Astrocyte (in vitro differentiated cells and primary cell): ENCODE results near the gene C1QBP. TPM values are rescaled to one million over a fixed set of nuclear protein-coding genes. Genes with fewer than 3 reads are reported as not detected.
"Not testable (repeated sequence)": the region's sequence is repeated elsewhere in the genome, so short reads cannot be mapped to it uniquely, and the experiment has no call there.

Source experiments
- DNase-seq: peaks from one replicate; pipeline ENCODE4 v3.0.0-alpha.2; 2010; ENCODE audit warnings: low read depth
- FAIRE-seq: peaks from 2 replicates; lab custom pipeline; 2011; peaks lifted over from hg19 to GRCh38; lab: Jason Lieb, UNC
- H2AFZ ChIP-seq: 2 replicates; pipeline ENCODE4 v1.6.0; 2012; ENCODE audit warnings: low read depth, low read length, inconsistent platforms
- H3K27ac ChIP-seq: 2 replicates; pipeline ENCODE4 v1.5.1; 2011; ENCODE audit warnings: low read depth, low read length, inconsistent platforms
- H3K27me3 ChIP-seq: 2 replicates; pipeline ENCODE4 v1.6.0; 2011; ENCODE audit warnings: low read length, inconsistent platforms; ENCODE audit not compliant: insufficient read depth
- H3K36me3 ChIP-seq: 2 replicates; pipeline ENCODE4 v1.5.1; 2011; ENCODE audit warnings: low read length, inconsistent platforms; ENCODE audit not compliant: insufficient read depth
- H3K4me1 ChIP-seq: 2 replicates; pipeline ENCODE4 v1.5.1; 2011; ENCODE audit warnings: low read length, inconsistent platforms; ENCODE audit not compliant: insufficient read depth
- H3K4me2 ChIP-seq: 2 replicates; pipeline ENCODE4 v1.6.0; 2012; ENCODE audit warnings: low read length, inconsistent platforms
- H3K4me3 ChIP-seq: 2 replicates; pipeline ENCODE4 v1.5.1; 2011; ENCODE audit warnings: low read depth, mild to moderate bottlenecking, low read length, inconsistent platforms; ENCODE audit not compliant: insufficient read depth
- H3K79me2 ChIP-seq: 2 replicates; pipeline ENCODE4 v1.6.0; 2012; ENCODE audit warnings: mild to moderate bottlenecking, low read length, inconsistent platforms; ENCODE audit not compliant: insufficient read depth
- H3K9ac ChIP-seq: 2 replicates; pipeline ENCODE4 v1.6.0; 2012; ENCODE audit warnings: mild to moderate bottlenecking, low read length, inconsistent platforms
- H3K9me3 ChIP-seq: 2 replicates; pipeline ENCODE4 v1.5.1; 2012; ENCODE audit warnings: low read depth, mild to moderate bottlenecking, low read length, inconsistent platforms; ENCODE audit not compliant: insufficient read depth
- H4K20me1 ChIP-seq: 2 replicates; pipeline ENCODE4 v1.6.0; 2012; ENCODE audit warnings: low read length, inconsistent platforms; ENCODE audit not compliant: insufficient read depth
- H3K27ac Mint-ChIP-seq: one replicate; pipeline ENCODE4 v1.8.0; 2021; ENCODE audit warnings: mild to moderate bottlenecking, mixed read lengths; ENCODE audit not compliant: unreplicated experiment
- H3K27me3 Mint-ChIP-seq: one replicate; pipeline ENCODE4 v1.8.0; 2021; ENCODE audit warnings: low read depth, mixed read lengths; ENCODE audit not compliant: unreplicated experiment
- H3K36me3 Mint-ChIP-seq: one replicate; pipeline ENCODE4 v1.8.0; 2021; ENCODE audit warnings: low read depth, mixed read lengths; ENCODE audit not compliant: unreplicated experiment
- H3K4me1 Mint-ChIP-seq: one replicate; pipeline ENCODE4 v1.8.0; 2021; ENCODE audit warnings: low read depth, mixed read lengths; ENCODE audit not compliant: unreplicated experiment
- H3K4me3 Mint-ChIP-seq: one replicate; pipeline ENCODE4 v1.8.0; 2021; ENCODE audit warnings: mild to moderate bottlenecking, moderate library complexity, mixed read lengths; ENCODE audit not compliant: unreplicated experiment
- H3K9me3 Mint-ChIP-seq: one replicate; pipeline ENCODE4 v1.8.0; 2021; ENCODE audit warnings: mild to moderate bottlenecking, mixed read lengths; ENCODE audit not compliant: unreplicated experiment
- CTCF ChIP-seq: IDR thresholded peaks from 2 replicates; pipeline ENCODE4 v1.5.1; 2011; ENCODE audit warnings: low read depth, mild to moderate bottlenecking, inconsistent platforms, low read length, moderate library complexity; ENCODE audit not compliant: insufficient read depth
- EZH2 ChIP-seq: IDR thresholded peaks from 2 replicates; pipeline ENCODE4 v1.6.1; 2012; ENCODE audit warnings: mild to moderate bottlenecking, low read length, inconsistent platforms; ENCODE audit not compliant: insufficient read depth
- total RNA-seq: library from RNA; stranded (reverse); gene quantifications from 2 replicates; pipeline ENCODE4 v1.2.1, GENCODE V29; 2021

Gene C1QBP
- total RNA-seq, 1 donor from 2014 or later: 162 TPM

DNA sequence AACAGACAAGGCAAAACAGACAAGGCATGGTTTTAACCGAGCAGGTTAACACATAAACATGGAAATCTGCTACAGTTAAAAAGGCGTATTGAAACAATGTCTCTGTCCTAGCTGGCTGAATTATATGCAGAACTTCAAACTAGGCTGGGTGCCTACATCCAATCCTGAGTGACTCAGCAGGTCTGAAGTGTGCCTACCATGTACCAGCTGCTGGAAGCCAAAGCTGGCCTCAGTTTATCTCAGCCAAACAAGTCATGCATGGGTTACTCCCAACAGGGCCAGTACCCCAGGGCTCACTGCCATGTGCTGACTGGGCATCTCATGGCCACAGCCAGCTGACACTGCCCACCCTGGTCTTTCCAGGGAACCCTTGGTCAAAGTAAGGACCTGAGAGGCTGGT lies 4.0 kb downstream of the C1QBP start:
- H3K4me3 Mint-ChIP-seq: no peak overlapping the region
- no peaks in the 10 kb centered on the region for H3K9me3 ChIP-seq
- H3K4me1 ChIP-seq: peaks cover 14% of the 10 kb centered on the region
- no peak for TF ChIP-seq CTCF
- no peak for TF ChIP-seq EZH2
- H3K79me2 ChIP-seq: peaks cover 48% of the 10 kb centered on the region
- peaks cover 14% of the 10 kb centered on the region for H3K4me1 Mint-ChIP-seq
- no peak overlapping the region for H2AFZ ChIP-seq
- H3K9me3 Mint-ChIP-seq: no peaks in the 10 kb centered on the region
- peaks cover 46% of the 10 kb centered on the region for H4K20me1 ChIP-seq
- no peak overlapping the region for H3K27ac ChIP-seq
- FAIRE-seq (no peak), DNase-seq (no peak)
- H3K27ac Mint-ChIP-seq: peak overlapping the region; percentile 53
- H3K36me3 Mint-ChIP-seq: peaks cover 29% of the 10 kb centered on the region
- peaks cover 54% of the 10 kb centered on the region for H3K36me3 ChIP-seq
- H3K9ac ChIP-seq: no peak overlapping the region
- no peak overlapping the region for H3K4me3 ChIP-seq
- no peaks in the 10 kb centered on the region for H3K27me3 Mint-ChIP-seq
- H3K4me2 ChIP-seq: no peak overlapping the region
- H3K27me3 ChIP-seq: no peaks in the 10 kb centered on the region

DNA sequence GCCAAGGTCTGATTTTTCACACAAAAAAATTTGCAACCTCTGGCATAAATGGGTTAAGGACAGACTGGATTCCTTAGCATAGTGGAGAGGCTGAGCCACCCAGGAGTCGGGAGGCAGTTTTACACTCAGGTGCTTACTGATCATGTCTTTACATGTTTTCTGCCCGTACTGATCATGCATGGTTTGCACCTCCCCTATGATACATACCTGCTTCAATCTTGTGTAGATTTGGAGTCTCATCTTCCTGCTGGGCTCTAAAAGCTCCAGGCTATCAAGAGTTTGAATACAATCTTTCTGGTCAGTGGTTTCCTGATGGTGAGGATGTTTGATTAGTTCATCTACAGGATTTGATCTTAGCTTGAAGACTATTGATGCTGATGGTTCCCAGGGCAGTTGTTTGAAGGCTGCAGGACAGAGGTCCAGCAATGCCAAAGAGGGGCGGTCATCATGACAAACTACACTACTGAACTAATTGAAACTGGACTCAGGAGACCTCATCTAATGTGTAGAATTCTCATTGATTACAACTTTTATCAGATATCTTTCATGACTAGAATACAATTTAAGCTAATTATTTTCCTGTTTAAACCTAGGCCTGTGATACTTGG lies 6.9 kb downstream of the C1QBP start:
- H3K27ac ChIP-seq: no peak overlapping the region
- H3K4me1 ChIP-seq: peaks cover 6% of the 10 kb centered on the region
- Mint-ChIP-seq H3K27ac (no peak overlapping the region), H3K27me3 (no peaks in the 10 kb centered on the region), H3K36me3 (peaks cover 33% of the 10 kb centered on the region), H3K4me1 (peaks cover 6% of the 10 kb centered on the region), H3K4me3 (no peak overlapping the region), H3K9me3 (no peaks in the 10 kb centered on the region)
- no peak overlapping the region for H3K4me3 ChIP-seq
- no peak overlapping the region for H3K9ac ChIP-seq
- H3K79me2 ChIP-seq: peaks cover 29% of the 10 kb centered on the region
- no peaks in the 10 kb centered on the region for H3K27me3 ChIP-seq
- peaks cover 54% of the 10 kb centered on the region for H3K36me3 ChIP-seq
- no peaks in the 10 kb centered on the region for H3K9me3 ChIP-seq
- H2AFZ ChIP-seq: no peak overlapping the region
- DNase-seq (no peak), FAIRE-seq (no peak)
- H3K4me2 ChIP-seq: no peak overlapping the region
- H4K20me1 ChIP-seq: peaks cover 40% of the 10 kb centered on the region
- TF ChIP-seq EZH2 (no peak), CTCF (no peak)

- DNase-seq, H3K4me2 ChIP-seq, H3K9me3 Mint-ChIP-seq, H3K4me1 ChIP-seq, H3K27ac ChIP-seq, H2AFZ ChIP-seq, H3K27me3 Mint-ChIP-seq, H3K27me3 ChIP-seq, H3K9me3 ChIP-seq, H3K9ac ChIP-seq, H3K4me1 Mint-ChIP-seq, FAIRE-seq, H3K4me3 Mint-ChIP-seq, H3K4me3 ChIP-seq: not testable (repeated sequence)
- Histone ChIP-seq H4K20me1 (peaks cover 33% of the 10 kb centered on the region), H3K36me3 (peaks cover 49% of the 10 kb centered on the region), H3K79me2 (peaks cover 21% of the 10 kb centered on the region)
- peaks cover 29% of the 10 kb centered on the region for H3K36me3 Mint-ChIP-seq
- peak overlapping the region; percentile 62 for H3K27ac Mint-ChIP-seq
Measured at GRCh38 chr17:5431234-5431633, 7.7 kb downstream of the C1QBP start.
